ENCODE measurements around the gene WWOX.

The WWOX gene

DNA sequence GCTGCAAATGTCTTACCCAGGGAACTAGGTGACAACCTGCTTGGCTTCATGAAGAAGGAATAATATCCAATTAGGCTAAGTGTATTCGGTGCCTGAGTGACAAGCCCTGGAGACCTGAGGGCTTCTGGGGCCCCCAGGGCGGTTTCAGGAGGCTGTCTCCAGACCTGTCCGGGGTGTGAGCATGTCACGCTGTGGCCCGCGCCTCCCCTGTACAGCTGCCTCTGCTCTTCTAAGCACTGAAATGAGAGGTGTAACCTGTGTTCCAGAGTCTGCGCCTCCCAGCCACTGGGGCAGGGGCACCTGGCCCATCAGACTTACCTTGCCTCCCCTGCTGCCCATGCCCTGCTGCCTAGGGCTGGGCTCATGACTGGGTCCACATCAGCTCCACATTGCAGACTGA, 114.3 kb downstream of the WWOX start:
- TF ChIP-seq, protein P1, sequence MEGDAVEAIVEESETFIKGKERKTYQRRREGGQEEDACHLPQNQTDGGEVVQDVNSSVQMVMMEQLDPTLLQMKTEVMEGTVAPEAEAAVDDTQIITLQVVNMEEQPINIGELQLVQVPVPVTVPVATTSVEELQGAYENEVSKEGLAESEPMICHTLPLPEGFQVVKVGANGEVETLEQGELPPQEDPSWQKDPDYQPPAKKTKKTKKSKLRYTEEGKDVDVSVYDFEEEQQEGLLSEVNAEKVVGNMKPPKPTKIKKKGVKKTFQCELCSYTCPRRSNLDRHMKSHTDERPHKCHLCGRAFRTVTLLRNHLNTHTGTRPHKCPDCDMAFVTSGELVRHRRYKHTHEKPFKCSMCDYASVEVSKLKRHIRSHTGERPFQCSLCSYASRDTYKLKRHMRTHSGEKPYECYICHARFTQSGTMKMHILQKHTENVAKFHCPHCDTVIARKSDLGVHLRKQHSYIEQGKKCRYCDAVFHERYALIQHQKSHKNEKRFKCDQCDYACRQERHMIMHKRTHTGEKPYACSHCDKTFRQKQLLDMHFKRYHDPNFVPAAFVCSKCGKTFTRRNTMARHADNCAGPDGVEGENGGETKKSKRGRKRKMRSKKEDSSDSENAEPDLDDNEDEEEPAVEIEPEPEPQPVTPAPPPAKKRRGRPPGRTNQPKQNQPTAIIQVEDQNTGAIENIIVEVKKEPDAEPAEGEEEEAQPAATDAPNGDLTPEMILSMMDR (IDR thresholded peaks at IDR 0.05; ENCODE audit: insufficient read depth, low read length, poor library complexity, severe bottlenecking): no peak
- no peak for DNase-seq (ENCODE audit: extremely low read depth, insufficient read length)
- H3K4me3 ChIP-seq (replicated peaks; ENCODE audit: low read depth, low read length): no peak overlapping the region

DNA sequence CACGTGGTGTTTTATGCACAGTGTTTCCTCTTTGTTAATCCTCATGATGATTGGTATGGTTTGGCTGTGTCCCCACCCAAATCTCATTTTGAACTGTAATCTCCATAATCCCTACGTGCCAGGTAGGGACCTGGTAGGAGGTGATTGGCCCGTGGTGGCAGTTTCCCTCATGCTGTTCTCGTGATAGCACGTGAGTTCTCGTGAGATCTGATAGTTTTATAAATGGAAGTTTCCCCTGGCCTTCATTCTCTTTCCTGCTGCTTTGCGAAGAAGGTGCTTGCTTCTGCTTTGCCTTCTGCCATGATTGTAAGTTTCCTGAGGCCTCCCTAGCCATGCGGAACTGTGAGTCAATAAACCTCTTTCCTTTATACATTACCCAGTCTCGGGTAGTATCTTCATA, 115.8 kb downstream of the WWOX start:
- no peak for DNase-seq (ENCODE audit: extremely low read depth, insufficient read length)
- TF ChIP-seq, protein P1 (IDR thresholded peaks at IDR 0.05; ENCODE audit: insufficient read depth, low read length, poor library complexity, severe bottlenecking): no peak
- no peaks in the 10 kb centered on the region for H3K36me3 ChIP-seq (ENCODE audit: control insufficient read depth, insufficient read depth, low read length)
- H3K4me3 ChIP-seq (replicated peaks; ENCODE audit: low read depth, low read length): no peak overlapping the region
- no peaks in the 10 kb centered on the region for H3K27me3 ChIP-seq (replicated peaks; ENCODE audit: control insufficient read depth, insufficient read depth, low read length)

More for the DNA sequence above, 114.3 kb downstream of the WWOX start:
- Histone ChIP-seq H3K27me3 (replicated peaks; ENCODE audit: control insufficient read depth, insufficient read depth, low read length) (no peaks in the 10 kb centered on the region), H3K36me3 (ENCODE audit: control insufficient read depth, insufficient read depth, low read length) (no peaks in the 10 kb centered on the region)

DNA sequence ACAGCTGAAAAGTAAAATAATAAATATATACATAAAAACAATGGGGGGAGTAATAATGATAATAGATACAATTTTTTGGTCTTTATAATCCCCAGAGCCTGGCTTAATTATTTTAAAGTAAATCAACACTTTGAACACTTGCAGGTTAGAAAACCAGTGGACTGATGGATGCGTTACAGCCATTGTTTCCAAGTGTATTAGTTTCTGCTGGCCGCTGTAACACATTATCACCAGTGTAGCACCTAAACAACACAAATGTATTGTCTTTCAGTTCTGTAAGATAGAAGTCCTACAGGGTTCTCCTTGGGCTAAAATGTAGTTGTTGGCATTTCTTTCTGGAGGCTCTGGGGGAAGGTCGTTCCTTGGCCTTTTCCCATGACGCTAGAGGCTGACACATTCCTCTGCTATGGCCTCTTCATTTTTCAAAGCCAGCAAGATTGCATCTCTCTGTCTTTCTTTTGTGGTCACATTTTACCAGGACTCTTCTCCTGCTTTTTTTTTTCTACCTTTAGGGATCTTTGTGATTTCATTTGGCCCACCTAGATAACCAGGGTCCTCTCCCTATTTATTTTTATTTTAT, 116.8 kb downstream of the WWOX start:
- H3K27me3 ChIP-seq (replicated peaks; ENCODE audit: control insufficient read depth, insufficient read depth, low read length): no peaks in the 10 kb centered on the region
- H3K36me3 ChIP-seq (ENCODE audit: control insufficient read depth, insufficient read depth, low read length): no peaks in the 10 kb centered on the region
- TF ChIP-seq, protein P1 (IDR thresholded peaks at IDR 0.05; ENCODE audit: insufficient read depth, low read length, poor library complexity, severe bottlenecking): no peak
- no peak overlapping the region for H3K4me3 ChIP-seq (replicated peaks; ENCODE audit: low read depth, low read length)
- DNase-seq (ENCODE audit: extremely low read depth, insufficient read length): no peak

DNA sequence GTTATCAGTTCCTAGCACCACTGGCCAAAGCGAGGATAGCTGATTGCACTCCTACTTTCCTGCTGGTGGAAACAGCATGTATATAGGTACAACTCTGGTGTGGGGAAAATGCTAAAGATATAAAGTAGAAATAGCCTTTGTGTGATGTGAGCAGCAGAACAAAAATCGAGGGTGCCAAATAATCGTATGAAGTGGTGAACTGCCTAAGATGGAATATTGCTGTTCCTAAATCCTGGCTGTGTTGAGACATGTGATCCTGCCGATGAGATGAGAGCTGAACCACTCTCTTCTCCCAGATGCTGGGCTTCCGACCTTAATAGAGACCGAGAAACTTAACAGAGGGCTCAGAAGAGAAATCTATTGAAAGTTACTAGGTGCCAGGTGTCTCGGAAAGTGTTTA, 117.8 kb downstream of the WWOX start:
- TF ChIP-seq, protein P1 (IDR thresholded peaks at IDR 0.05; ENCODE audit: insufficient read depth, low read length, poor library complexity, severe bottlenecking): no peak
- Histone ChIP-seq H3K36me3 (ENCODE audit: control insufficient read depth, insufficient read depth, low read length) (no peaks in the 10 kb centered on the region), H3K27me3 (replicated peaks; ENCODE audit: control insufficient read depth, insufficient read depth, low read length) (no peaks in the 10 kb centered on the region), H3K4me3 (replicated peaks; ENCODE audit: low read depth, low read length) (no peak overlapping the region)
- DNase-seq (ENCODE audit: extremely low read depth, insufficient read length): no peak

DNA sequence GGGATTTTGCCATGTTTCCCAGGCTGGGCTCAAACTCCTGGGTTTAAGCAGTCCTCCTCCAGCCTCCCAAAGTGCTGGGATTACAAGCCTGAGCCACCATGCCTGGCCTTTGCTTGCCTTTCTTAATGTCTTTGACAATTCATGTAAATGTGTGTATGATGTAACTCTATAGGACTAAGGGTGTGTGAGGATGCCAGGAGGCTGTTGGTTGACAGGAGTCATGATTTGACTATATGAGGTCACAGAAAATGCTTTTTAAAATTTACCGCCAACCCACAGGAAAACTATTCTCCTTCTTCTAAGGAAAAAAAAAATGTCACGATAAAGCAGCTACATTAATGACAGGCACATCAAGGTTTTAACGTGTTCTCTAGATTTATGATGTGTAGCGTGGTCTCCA, 118.8 kb downstream of the WWOX start:
- DNase-seq (ENCODE audit: extremely low read depth, insufficient read length): no peak
- H3K27me3 ChIP-seq (replicated peaks; ENCODE audit: control insufficient read depth, insufficient read depth, low read length): no peaks in the 10 kb centered on the region
- H3K36me3 ChIP-seq (ENCODE audit: control insufficient read depth, insufficient read depth, low read length): no peaks in the 10 kb centered on the region
- H3K4me3 ChIP-seq (replicated peaks; ENCODE audit: low read depth, low read length): no peak overlapping the region
- TF ChIP-seq, protein P1 (IDR thresholded peaks at IDR 0.05; ENCODE audit: insufficient read depth, low read length, poor library complexity, severe bottlenecking): no peak
